ENCODE results near the gene CCDC93. TPM values are rescaled to one million over a fixed set of nuclear protein-coding genes. Genes with fewer than 3 reads are reported as not detected.

CCDC93 gene
- polyA plus RNA-seq, 2 of the 4 experiments (the other 2 are of a cell fraction): 14.4 to 17.8 TPM

GRCh38 chr2:118013724-118014491 is at the start of gene CCDC93 (continued):
- TF ChIP-seq, protein P1, sequence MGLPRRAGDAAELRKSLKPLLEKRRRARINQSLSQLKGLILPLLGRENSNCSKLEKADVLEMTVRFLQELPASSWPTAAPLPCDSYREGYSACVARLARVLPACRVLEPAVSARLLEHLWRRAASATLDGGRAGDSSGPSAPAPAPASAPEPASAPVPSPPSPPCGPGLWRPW (IDR thresholded peaks at IDR 0.05): no peak
- peak; percentile 45; the same call in 1 of the 2 replicates for TF ChIP-seq E2F6 (IDR thresholded peaks at IDR 0.05; ENCODE audit: borderline replicate concordance, low read depth)
- no peak for TF ChIP-seq HEYL (CRISPR knock-in tag; IDR thresholded peaks at IDR 0.05)
- no peak for TF ChIP-seq KDM5A (IDR thresholded peaks at IDR 0.05)
- TF ChIP-seq CEBPB (IDR thresholded peaks at IDR 0.05): no peak
- no peak for TF ChIP-seq GATA3 (IDR thresholded peaks at IDR 0.05; ENCODE audit: borderline replicate concordance)
- TF ChIP-seq CTCF (IDR thresholded peaks at IDR 0.05): no peak
- TF ChIP-seq JUN (IDR thresholded peaks at IDR 0.05): peak in 1 of 2 experiments; percentile 62; a peak in 2 of 5 replicates
- TF ChIP-seq, protein P2, sequence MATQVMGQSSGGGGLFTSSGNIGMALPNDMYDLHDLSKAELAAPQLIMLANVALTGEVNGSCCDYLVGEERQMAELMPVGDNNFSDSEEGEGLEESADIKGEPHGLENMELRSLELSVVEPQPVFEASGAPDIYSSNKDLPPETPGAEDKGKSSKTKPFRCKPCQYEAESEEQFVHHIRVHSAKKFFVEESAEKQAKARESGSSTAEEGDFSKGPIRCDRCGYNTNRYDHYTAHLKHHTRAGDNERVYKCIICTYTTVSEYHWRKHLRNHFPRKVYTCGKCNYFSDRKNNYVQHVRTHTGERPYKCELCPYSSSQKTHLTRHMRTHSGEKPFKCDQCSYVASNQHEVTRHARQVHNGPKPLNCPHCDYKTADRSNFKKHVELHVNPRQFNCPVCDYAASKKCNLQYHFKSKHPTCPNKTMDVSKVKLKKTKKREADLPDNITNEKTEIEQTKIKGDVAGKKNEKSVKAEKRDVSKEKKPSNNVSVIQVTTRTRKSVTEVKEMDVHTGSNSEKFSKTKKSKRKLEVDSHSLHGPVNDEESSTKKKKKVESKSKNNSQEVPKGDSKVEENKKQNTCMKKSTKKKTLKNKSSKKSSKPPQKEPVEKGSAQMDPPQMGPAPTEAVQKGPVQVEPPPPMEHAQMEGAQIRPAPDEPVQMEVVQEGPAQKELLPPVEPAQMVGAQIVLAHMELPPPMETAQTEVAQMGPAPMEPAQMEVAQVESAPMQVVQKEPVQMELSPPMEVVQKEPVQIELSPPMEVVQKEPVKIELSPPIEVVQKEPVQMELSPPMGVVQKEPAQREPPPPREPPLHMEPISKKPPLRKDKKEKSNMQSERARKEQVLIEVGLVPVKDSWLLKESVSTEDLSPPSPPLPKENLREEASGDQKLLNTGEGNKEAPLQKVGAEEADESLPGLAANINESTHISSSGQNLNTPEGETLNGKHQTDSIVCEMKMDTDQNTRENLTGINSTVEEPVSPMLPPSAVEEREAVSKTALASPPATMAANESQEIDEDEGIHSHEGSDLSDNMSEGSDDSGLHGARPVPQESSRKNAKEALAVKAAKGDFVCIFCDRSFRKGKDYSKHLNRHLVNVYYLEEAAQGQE (IDR thresholded peaks at IDR 0.05): no peak
- TF ChIP-seq BHLHE40 (IDR thresholded peaks at IDR 0.05; ENCODE audit: low read depth, low read length): no peak
- no peak for TF ChIP-seq EP300 (IDR thresholded peaks at IDR 0.05)
- no peak for TF ChIP-seq HMGXB4 (CRISPR knock-in tag; IDR thresholded peaks at IDR 0.05; ENCODE audit: borderline replicate concordance)
- TF ChIP-seq ZC3H11A (IDR thresholded peaks at IDR 0.05): no peak
- no peak for TF ChIP-seq TP53 (CRISPR knock-in tag; IDR thresholded peaks at IDR 0.05)
- TF ChIP-seq SMC3 (IDR thresholded peaks at IDR 0.05): no peak

DNA sequence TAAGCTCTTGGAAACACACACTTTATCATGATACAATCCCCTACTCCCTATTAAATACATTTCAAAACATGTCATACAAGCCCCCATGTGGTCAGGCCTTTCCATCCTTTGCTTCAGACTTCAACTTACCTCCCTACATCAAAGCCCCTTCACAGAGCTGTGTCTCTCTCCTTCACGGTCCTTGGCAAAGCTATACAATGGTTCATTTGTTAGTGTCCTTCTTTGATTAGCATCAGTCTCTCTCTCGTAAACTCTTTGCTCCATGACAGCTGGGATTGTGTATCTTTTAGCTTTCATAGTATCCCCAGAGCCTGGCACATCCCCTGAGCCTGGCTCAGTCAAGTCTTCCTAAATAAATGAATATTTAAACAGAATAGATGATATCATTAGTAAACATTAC is 48.8 kb upstream of the CCDC93 start:
- H3K27ac ChIP-seq: no peak overlapping the region
- FAIRE-seq (no peak), ATAC-seq (no peak), DNase-seq (ENCODE audit: low read depth in 1 of 2, low spot score in 1 of 2) (no peak)
- H3K4me3 ChIP-seq: no peak overlapping the region
- no peaks in the 10 kb centered on the region for H3K4me1 ChIP-seq
- no peak overlapping the region for H3K4me2 ChIP-seq
- WGBS (ENCODE audit: missing lambda C conversion rate): 32% methylated on average over 2 of the region's 2 CpGs
- ChIA-PET CTCF (interaction anchor here (1.0 to 7.2 kb wide), 6 partner anchors 11 to 793 kb away, joined by 3 to 63 read pairs (median 10); no protein-coding TSS in a partner anchor), POLR2A (no interaction called here)
- no peaks in the 10 kb centered on the region for H3K9me3 ChIP-seq
- no peak for TF ChIP-seq JUN (IDR thresholded peaks at IDR 0.05)
- TF ChIP-seq CBX2 (IDR thresholded peaks at IDR 0.05; ENCODE audit: borderline replicate concordance, low read depth): no peak
- TF ChIP-seq PHF8 (IDR thresholded peaks at IDR 0.05; ENCODE audit: borderline replicate concordance, low read depth): no peak
- TF ChIP-seq TP53 (CRISPR knock-in tag; IDR thresholded peaks at IDR 0.05): no peak
- TF ChIP-seq ZFP36 (IDR thresholded peaks at IDR 0.05; ENCODE audit: borderline replicate concordance, partially characterized antibody): no peak
- TF ChIP-seq BHLHE40 (IDR thresholded peaks at IDR 0.05; ENCODE audit: low read depth, low read length): no peak
